Measurements from ENCODE around the gene PTPRE. TPM values are rescaled to one million over a fixed set of nuclear protein-coding genes. Genes with fewer than 3 reads are reported as not detected.

PTPRE gene
- total and polyA plus RNA-seq, 2 donors: 5.7 to 15.9 TPM

- 86% methylated on average over 24 of the region's 24 CpGs for WGBS
- Histone ChIP-seq H3K27ac (ENCODE audit: low read depth) (no peak overlapping the region), H3K4me3 (ENCODE audit: low read depth, low read length) (no peak overlapping the region), H3K4me1 (ENCODE audit: insufficient read depth) (no peaks in the 10 kb centered on the region), H3K36me3 (ENCODE audit: insufficient read depth) (no peaks in the 10 kb centered on the region)
- no peak for DNase-seq (ENCODE audit: extremely low spot score)
Observed at GRCh38 chr10:128028508-128029289, 121.8 kb downstream of the PTPRE start.

- Histone ChIP-seq H3K4me1 (ENCODE audit: insufficient read depth) (no peaks in the 10 kb centered on the region), H3K27ac (ENCODE audit: low read depth) (no peak overlapping the region), H3K36me3 (ENCODE audit: insufficient read depth) (no peaks in the 10 kb centered on the region), H3K4me3 (ENCODE audit: low read depth, low read length) (no peak overlapping the region)
- 79% methylated on average over 7 of the region's 7 CpGs for WGBS
- DNase-seq (ENCODE audit: extremely low spot score): no peak
Observed at GRCh38 chr10:128029290-128029651, 122.4 kb downstream of the PTPRE start.

- WGBS: 50% methylated on average over 17 of the region's 17 CpGs
- no peaks in the 10 kb centered on the region for H3K36me3 ChIP-seq (ENCODE audit: insufficient read depth)
- no peak overlapping the region for H3K4me3 ChIP-seq (ENCODE audit: low read depth, low read length)
- no peaks in the 10 kb centered on the region for H3K4me1 ChIP-seq (ENCODE audit: insufficient read depth)
- no peak overlapping the region for H3K27ac ChIP-seq (ENCODE audit: low read depth)
- no peak for DNase-seq (ENCODE audit: extremely low spot score)
Observed at GRCh38 chr10:128029731-128030369, 122.9 kb downstream of the PTPRE start.

GRCh38 chr10:128030498-128031072, 123.7 kb downstream of the PTPRE start:
- DNase-seq (ENCODE audit: extremely low spot score): no peak
- WGBS: 88% methylated on average over 17 of the region's 17 CpGs
- Histone ChIP-seq H3K36me3 (ENCODE audit: insufficient read depth) (no peaks in the 10 kb centered on the region), H3K4me1 (ENCODE audit: insufficient read depth) (no peaks in the 10 kb centered on the region), H3K27ac (ENCODE audit: low read depth) (no peak overlapping the region), H3K4me3 (ENCODE audit: low read depth, low read length) (no peak overlapping the region)

- no peak overlapping the region for H3K4me3 ChIP-seq (ENCODE audit: low read depth, low read length)
- no peaks in the 10 kb centered on the region for H3K36me3 ChIP-seq (ENCODE audit: insufficient read depth)
- no peak overlapping the region for H3K27ac ChIP-seq (ENCODE audit: low read depth)
- no peak for DNase-seq (ENCODE audit: extremely low spot score)
- WGBS: 63% methylated on average over 9 of the region's 9 CpGs
- H3K4me1 ChIP-seq (ENCODE audit: insufficient read depth): no peaks in the 10 kb centered on the region
Observed at GRCh38 chr10:128031216-128031615, 124.3 kb downstream of the PTPRE start.

GRCh38 chr10:128032466-128032865, 125.6 kb downstream of the PTPRE start:
- 92% methylated on average over 5 of the region's 5 CpGs for WGBS
- Histone ChIP-seq H3K27ac (ENCODE audit: low read depth) (no peak overlapping the region), H3K4me3 (ENCODE audit: low read depth, low read length) (no peak overlapping the region), H3K36me3 (ENCODE audit: insufficient read depth) (no peaks in the 10 kb centered on the region), H3K4me1 (ENCODE audit: insufficient read depth) (no peaks in the 10 kb centered on the region)
- DNase-seq (ENCODE audit: extremely low spot score): no peak

- 58% methylated on average over 5 of the region's 5 CpGs for WGBS
- no peaks in the 10 kb centered on the region for H3K4me1 ChIP-seq (ENCODE audit: insufficient read depth)
- no peaks in the 10 kb centered on the region for H3K36me3 ChIP-seq (ENCODE audit: insufficient read depth)
- no peak for DNase-seq (ENCODE audit: extremely low spot score)
- no peak overlapping the region for H3K4me3 ChIP-seq (ENCODE audit: low read depth, low read length)
- no peak overlapping the region for H3K27ac ChIP-seq (ENCODE audit: low read depth)
Observed at GRCh38 chr10:128035557-128035973, 128.7 kb downstream of the PTPRE start.

GRCh38 chr10:128036011-128036615, 129.2 kb downstream of the PTPRE start:
- Histone ChIP-seq H3K27ac (ENCODE audit: low read depth) (no peak overlapping the region), H3K4me3 (ENCODE audit: low read depth, low read length) (no peak overlapping the region), H3K4me1 (ENCODE audit: insufficient read depth) (no peaks in the 10 kb centered on the region), H3K36me3 (ENCODE audit: insufficient read depth) (no peaks in the 10 kb centered on the region)
- WGBS: 71% methylated on average over 9 of the region's 9 CpGs
- DNase-seq (ENCODE audit: extremely low spot score): no peak

GRCh38 chr10:128036746-128037543, 130.0 kb downstream of the PTPRE start:
- Histone ChIP-seq H3K4me1 (ENCODE audit: insufficient read depth) (no peaks in the 10 kb centered on the region), H3K27ac (ENCODE audit: low read depth) (no peak overlapping the region), H3K36me3 (ENCODE audit: insufficient read depth) (no peaks in the 10 kb centered on the region), H3K4me3 (ENCODE audit: low read depth, low read length) (no peak overlapping the region)
- no peak for DNase-seq (ENCODE audit: extremely low spot score)
- 63% methylated on average over 14 of the region's 14 CpGs for WGBS

- Histone ChIP-seq H3K27ac (ENCODE audit: low read depth) (no peak overlapping the region), H3K36me3 (ENCODE audit: insufficient read depth) (no peaks in the 10 kb centered on the region), H3K4me3 (ENCODE audit: low read depth, low read length) (no peak overlapping the region), H3K4me1 (ENCODE audit: insufficient read depth) (no peaks in the 10 kb centered on the region)
- DNase-seq (ENCODE audit: extremely low spot score): no peak
- 78% methylated on average over 8 of the region's 8 CpGs for WGBS
Observed at GRCh38 chr10:128040096-128040495, 133.2 kb downstream of the PTPRE start.

- Histone ChIP-seq H3K27ac (ENCODE audit: low read depth) (no peak overlapping the region), H3K36me3 (ENCODE audit: insufficient read depth) (no peaks in the 10 kb centered on the region), H3K4me3 (ENCODE audit: low read depth, low read length) (no peak overlapping the region), H3K4me1 (ENCODE audit: insufficient read depth) (no peaks in the 10 kb centered on the region)
- no peak for DNase-seq (ENCODE audit: extremely low spot score)
- WGBS: 86% methylated on average over 8 of the region's 8 CpGs
Observed at GRCh38 chr10:128040681-128041080, 133.8 kb downstream of the PTPRE start.

GRCh38 chr10:128042131-128042610, 135.3 kb downstream of the PTPRE start:
- DNase-seq (ENCODE audit: extremely low spot score): no peak
- H3K36me3 ChIP-seq (ENCODE audit: insufficient read depth): no peaks in the 10 kb centered on the region
- H3K4me3 ChIP-seq (ENCODE audit: low read depth, low read length): no peak overlapping the region
- no peak overlapping the region for H3K27ac ChIP-seq (ENCODE audit: low read depth)
- no peaks in the 10 kb centered on the region for H3K4me1 ChIP-seq (ENCODE audit: insufficient read depth)
- 84% methylated on average over 17 of the region's 17 CpGs for WGBS
